Stomach (tissue), 9 donors: ENCODE data around the gene DPEP2NB. TPM values are rescaled to one million over a fixed set of nuclear protein-coding genes. Genes with fewer than 3 reads are reported as not detected.
"Not testable (repeated sequence)": the region's sequence is repeated elsewhere in the genome, so short reads cannot be mapped to it uniquely, and the experiment has no call there.

ENCODE experiments used
- DNase-seq, 2 donors: peaks; one replicate each; pipeline versions ENCODE4 v3.0.0 to v3.0.0-alpha.2; 2013 to 2019
- H3K27ac ChIP-seq, 5 donors: fragments of 200-600 bp in 4 of 5; sonication (generic) in 4 of 5; one replicate each; pipeline ENCODE4 v1.5.1; 2013 to 2019; ENCODE audit warnings: mild to moderate bottlenecking in 1 of 5, moderate library complexity in 1 of 5
- H3K27me3 ChIP-seq, 3 donors: fragments of 200-600 bp; sonication (generic); one replicate each; pipeline ENCODE4 v1.5.1; 2017 to 2019; ENCODE audit warnings: mixed run types in 1 of 3
- H3K36me3 ChIP-seq, 4 donors: fragments of 200-600 bp; sonication (generic); 1 replicate in 3 of 4; 2 replicates in 1 of 4; pipeline ENCODE4 v1.5.1; 2016 to 2019
- H3K4me1 ChIP-seq, 4 donors: fragments of 200-600 bp; sonication (generic); one replicate each; pipeline ENCODE4 v1.5.1; 2016 to 2019
- H3K4me3 ChIP-seq, 4 donors: fragments of 200-600 bp; sonication (generic) in 3 of 4; one replicate each; pipeline ENCODE4 v1.5.1; 2016 to 2019; ENCODE audit warnings: mild to moderate bottlenecking in 1 of 4
- H3K9me3 ChIP-seq, 4 donors: fragments of 200-600 bp; sonication (generic); one replicate each; pipeline ENCODE4 v1.5.1; 2016 to 2019
- CTCF ChIP-seq, 7 experiments: fragments of 450-650 bp in 4 of 7; fragments of 200-600 bp in 3 of 7; sonication (generic) in 3 of 7; IDR thresholded peaks; one replicate each; pipeline ENCODE4 v1.5.1; 2016 to 2019; ENCODE audit warnings: antibody characterized with exemption in 7 of 7, control low read depth in 2 of 7, mild to moderate bottlenecking in 1 of 7
- EP300 ChIP-seq: sonication (generic); formaldehyde crosslinking; IDR thresholded peaks from one replicate; pipeline ENCODE4 v1.6.1; 2017; ENCODE audit warnings: antibody characterized with exemption
- POLR2A ChIP-seq, 4 donors: fragments of 450-650 bp; IDR thresholded peaks; one replicate each; pipeline ENCODE4 v1.6.1; 2016; ENCODE audit warnings: antibody characterized with exemption in 4 of 4, control low read depth in 2 of 4, mild to moderate bottlenecking in 1 of 4, moderate library complexity in 1 of 4
- POLR2AphosphoS5 ChIP-seq, 3 donors: sonication (generic); formaldehyde crosslinking; IDR thresholded peaks; one replicate each; pipeline ENCODE4 v1.6.1; 2016; ENCODE audit warnings: antibody characterized with exemption in 3 of 3
- WGBS, 5 donors: extraction: QIAGEN DNeasy Blood & Tissue Kit in 3 of 5; methylation state at CpG; one replicate each; pipeline versions ENCODE4 v1.1.5 to v1.1.7; 2013 to 2018; 5-methylcytosine and 5-hydroxymethylcytosine counted together
- intact Hi-C: fragments of 100-400 bp; cut with DNase I; formaldehyde crosslinking; loops from one replicate; pipeline ENCODE4 v1.15.1; 2023; ENCODE audit warnings: low total_unique reads
- polyA plus RNA-seq, 3 donors: library from polyadenylated mRNA; stranded (reverse); fragments of 200-250 nt; gene quantifications; one replicate each; pipeline ENCODE4 v1.2.3, GENCODE V29; 2013
- total RNA-seq, 5 donors: library from RNA; depleted of rRNA; stranded (reverse); fragments of >200 nt; gene quantifications; one replicate each; pipeline versions ENCODE4 v1.1.0 to v1.2.3, GENCODE V29; 2014 to 2016
- donor health status: healthy with polysubstance abuse.
- donor health status: Bipolar disorder and iron deficiency.
- donor health status: healthy.

The DPEP2NB gene
- total and polyA plus RNA-seq, 8 donors = not detected

DNA sequence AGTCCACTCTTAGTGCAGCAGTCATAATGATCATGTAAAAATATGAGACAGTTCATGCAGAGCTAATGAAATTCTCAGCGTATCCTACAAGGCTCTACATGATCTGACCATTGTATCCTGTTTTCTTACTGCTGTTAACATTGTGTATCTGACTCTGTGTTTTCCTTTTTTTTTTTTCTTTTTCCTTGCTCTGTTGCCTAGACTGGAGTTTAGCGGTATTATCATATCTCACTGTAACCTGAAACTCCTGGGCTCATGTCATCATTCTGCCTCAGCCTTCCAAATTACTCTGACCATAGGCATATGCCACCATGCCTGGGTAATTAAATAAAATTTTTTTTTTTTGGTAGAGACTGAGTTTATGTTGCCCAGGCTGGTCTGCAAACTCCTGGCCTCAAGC lies 19.5 kb upstream of the DPEP2NB start:
- Histone ChIP-seq H3K9me3 (no peaks in the 10 kb centered on the region), H3K4me1 (peaks cover 0 to 11% (median under 1%) of the 10 kb centered on the region in 4 donors), H3K36me3 (peaks cover 0 to 32% (median 29%) of the 10 kb centered on the region in 4 donors), H3K4me3 (no peak overlapping the region), H3K27me3 (no peaks in the 10 kb centered on the region), H3K27ac (no peak overlapping the region)
- intact Hi-C loops = loop anchor here (5.0 to 10.0 kb wide), 2 partner anchors 43 to 220 kb away; no protein-coding TSS in a partner anchor
- 84 to 93% (median 87%) methylated on average over 2 of the region's 2 CpGs for WGBS, 5 donors
- no peak for DNase-seq
- TF ChIP-seq CTCF (IDR thresholded peaks at IDR 0.05) (no peak), POLR2AphosphoS5 (IDR thresholded peaks at IDR 0.05) (no peak), EP300 (no peak), POLR2A (IDR thresholded peaks at IDR 0.05) (no peak)

DNA sequence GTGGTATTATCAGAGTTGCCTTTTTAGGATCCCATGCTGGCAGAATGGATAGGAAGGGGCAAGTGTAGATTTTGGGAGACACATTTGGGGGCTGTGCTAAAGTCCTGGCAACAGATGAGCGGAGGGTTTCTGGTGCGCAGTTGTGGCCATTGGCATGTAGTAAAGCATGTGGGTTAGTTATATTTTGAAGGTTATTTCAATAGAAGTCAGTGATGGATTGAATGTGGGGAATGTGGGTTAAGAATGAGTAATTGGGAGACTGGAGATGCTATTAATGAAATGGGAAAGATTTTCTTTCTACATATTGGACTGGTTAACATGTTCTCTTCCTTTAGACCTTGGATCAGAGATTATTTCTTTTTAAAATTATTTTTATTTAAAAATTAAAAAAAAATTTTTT lies 17.4 kb upstream of the DPEP2NB start:
- no peak overlapping the region for H3K4me3 ChIP-seq
- peaks cover 0 to 4% (median 0%) of the 10 kb centered on the region in 4 donors for H3K4me1 ChIP-seq
- intact Hi-C loops = loop anchor here (10.0 kb wide), 1 partner anchor 218 kb away; no protein-coding TSS in a partner anchor
- DNase-seq = no peak
- 93 to 100% (median 95%) methylated on average over 2 of the region's 2 CpGs for WGBS, 5 donors
- H3K27ac ChIP-seq = no peak overlapping the region
- TF ChIP-seq POLR2AphosphoS5 (IDR thresholded peaks at IDR 0.05) = no peak
- TF ChIP-seq CTCF (IDR thresholded peaks at IDR 0.05) = no peak
- no peak for TF ChIP-seq POLR2A (IDR thresholded peaks at IDR 0.05)
- no peak for TF ChIP-seq EP300
- H3K36me3 ChIP-seq = peaks cover 0 to 32% (median 28%) of the 10 kb centered on the region in 4 donors
- H3K27me3 ChIP-seq = no peaks in the 10 kb centered on the region
- no peaks in the 10 kb centered on the region for H3K9me3 ChIP-seq

GRCh38 chr16:68031951-68032350 lies 16.2 kb upstream of the DPEP2NB start:
- H3K4me3 ChIP-seq = no peak overlapping the region
- 78 to 90% (median 86%) methylated on average over 2 of the region's 2 CpGs for WGBS, 5 donors
- H3K27me3 ChIP-seq = no peaks in the 10 kb centered on the region
- intact Hi-C loops = loop anchor here (10.0 kb wide), 1 partner anchor 217 kb away; no protein-coding TSS in a partner anchor
- no peak overlapping the region for H3K27ac ChIP-seq
- H3K36me3 ChIP-seq = peaks cover 0 to 37% (median 31%) of the 10 kb centered on the region in 4 donors
- no peak for DNase-seq
- TF ChIP-seq EP300 = no peak
- TF ChIP-seq POLR2A (IDR thresholded peaks at IDR 0.05) = no peak
- no peak for TF ChIP-seq POLR2AphosphoS5 (IDR thresholded peaks at IDR 0.05)
- no peak for TF ChIP-seq CTCF (IDR thresholded peaks at IDR 0.05)
- H3K4me1 ChIP-seq = peaks cover 0 to under 1% (median 0%) of the 10 kb centered on the region in 4 donors
- H3K9me3 ChIP-seq = no peaks in the 10 kb centered on the region

GRCh38 chr16:68030108-68030507 lies 14.4 kb upstream of the DPEP2NB start:
- WGBS, 5 donors = 77 to 88% (median 83%) methylated on average over 6 of the region's 6 CpGs
- not testable (repeated sequence) for H3K9me3 ChIP-seq, H3K4me1 ChIP-seq, H3K27ac ChIP-seq, H3K27me3 ChIP-seq, H3K4me3 ChIP-seq, DNase-seq
- peaks cover 0 to 47% (median 41%) of the 10 kb centered on the region in 4 donors for H3K36me3 ChIP-seq
- intact Hi-C loops = loop anchor here (10.0 kb wide), 1 partner anchor 215 kb away; no protein-coding TSS in a partner anchor

GRCh38 chr16:68028996-68029395 lies 13.3 kb upstream of the DPEP2NB start:
- 94 to 98% (median 96%) methylated on average over 3 of the region's 3 CpGs for WGBS, 5 donors
- H3K27ac ChIP-seq = no peak overlapping the region
- DNase-seq = no peak
- intact Hi-C loops = no loop called here
- no peaks in the 10 kb centered on the region for H3K27me3 ChIP-seq
- H3K36me3 ChIP-seq = peaks cover 0 to 47% (median 41%) of the 10 kb centered on the region in 4 donors
- TF ChIP-seq POLR2A (IDR thresholded peaks at IDR 0.05) (no peak), EP300 (no peak), POLR2AphosphoS5 (IDR thresholded peaks at IDR 0.05) (no peak), CTCF (IDR thresholded peaks at IDR 0.05) (no peak)
- H3K4me3 ChIP-seq = no peak overlapping the region
- H3K9me3 ChIP-seq = no peaks in the 10 kb centered on the region
- H3K4me1 ChIP-seq = peaks cover 2 to 9% (median 5%) of the 10 kb centered on the region in 4 donors
